Heart right ventricle (tissue), 16 donors: ENCODE results near the gene SENP2. TPM values are rescaled to one million over a fixed set of nuclear protein-coding genes. Genes with fewer than 3 reads are reported as not detected.
"Not testable (repeated sequence)": the region's sequence is repeated elsewhere in the genome, so short reads cannot be mapped to it uniquely, and the experiment has no call there.

Experiments used
- ATAC-seq, 8 donors: fragments of 200-7000 bp; cut with Tn5 transposase; one replicate each; pipeline ENCODE4 v1.9.1; 2020; ENCODE audit warnings: mild to moderate bottlenecking in 8 of 8, moderate library complexity in 8 of 8, moderate number of reproducible peaks in 1 of 8
- DNase-seq, 2 donors: peaks; one replicate each; pipeline ENCODE4 v3.0.0-alpha.2; 2020
- H3K27ac ChIP-seq, 10 donors: fragments of 200-600 bp; sonication (generic) in 2 of 10; one replicate each; pipeline versions ENCODE4 v1.5.0 to v1.8.0; 2020 to 2022; ENCODE audit warnings: mild to moderate bottlenecking in 3 of 10
- H3K27me3 ChIP-seq, 7 donors: fragments of 200-600 bp; one replicate each; pipeline ENCODE4 v1.8.0; 2021 to 2022; ENCODE audit warnings: mild to moderate bottlenecking in 2 of 7
- H3K36me3 ChIP-seq, 9 donors: fragments of 200-600 bp; sonication (generic) in 1 of 9; one replicate each; pipeline versions ENCODE4 v1.5.0 to v1.8.0; 2020 to 2022; ENCODE audit warnings: mild to moderate bottlenecking in 2 of 9
- H3K4me1 ChIP-seq, 9 donors: fragments of 200-600 bp; sonication (generic) in 1 of 9; one replicate each; pipeline versions ENCODE4 v1.5.0 to v1.8.0; 2020 to 2022; ENCODE audit warnings: mild to moderate bottlenecking in 4 of 9
- H3K4me3 ChIP-seq, 10 donors: fragments of 200-600 bp; sonication (generic) in 2 of 10; one replicate each; pipeline versions ENCODE4 v1.5.0 to v1.8.0; 2020 to 2022; ENCODE audit warnings: mild to moderate bottlenecking in 7 of 10, moderate library complexity in 2 of 10
- H3K9me3 ChIP-seq, 11 donors: fragments of 200-600 bp in 10 of 11; sonication (generic) in 2 of 11; one replicate each; pipeline versions ENCODE4 v1.5.0 to v1.8.0; 2013 to 2022; ENCODE audit warnings: mild to moderate bottlenecking in 2 of 11, control low read depth in 1 of 11, moderate library complexity in 1 of 11
- WGBS, 2 donors: extraction: QIAGEN DNeasy Blood & Tissue Kit; methylation state at CpG; one replicate each; pipeline ENCODE4 v1.1.7; 2013; ENCODE audit warnings: inconsistent platforms in 1 of 2; 5-methylcytosine and 5-hydroxymethylcytosine counted together
- intact Hi-C, 10 donors: fragments of 100-400 bp; cut with DNase I; formaldehyde crosslinking; loops; one replicate each; pipeline versions ENCODE4 v1.11.1 to v1.14.2; 2022
- polyA plus RNA-seq, 2 donors: library from polyadenylated mRNA; stranded (reverse); fragments of 200-250 nt; gene quantifications; one replicate each; pipeline ENCODE4 v1.2.3, GENCODE V29; 2013
- total RNA-seq, 10 donors: library from RNA; stranded (reverse); fragmentation: NEBNext Ultra II Directional in 3 of 10; extraction: Animal tissue kit (Norgen Biotek cat#: 25700) in 3 of 10; gene quantifications; one replicate each; pipeline versions ENCODE4 v1.2.1 to v1.2.4, GENCODE V29; 2021 to 2023
- TF ChIP-seq, protein P1 (sequence below), 9 donors: fragments of 200-600 bp; sonication (generic) in 2 of 9; IDR thresholded peaks; one replicate each; pipeline versions ENCODE4 v1.5.0 to v1.8.0; 2021 to 2022; ENCODE audit warnings: antibody characterized with exemption in 9 of 9, mild to moderate bottlenecking in 5 of 9, moderate library complexity in 1 of 9
- donor health status: Arrhythmogenic right ventricular cardiomyopathy.
- donor health status: ischemic (EF 13 %, LVEDD 7.1; RV severe dilation, severe dysfunction).
- donor health status: healthy with polysubstance abuse.
- donor health status: DM: no; HTN: yes; CAD: no.
- donor health status: DM: no; HTN: no; CAD: no.
- donor health status: ischemic (EF 25% LVEDD 6.9; RV normal size, moderate dysfunction).
- donor health status: ischemic (EF 25% LVEDD 5.7; RV mildly dilated, moderate dysfunction).
- donor health status: healthy.
- donor health status: DM: yes; HTN: yes; CAD: no.
- donor health status: Ischemic cardiomyopathy.
- donor health status: ischemic (EF 35%, LVEDD 5.7; RV mildly dilated, moderate dysfunction).
- donor health status: nonischemic (EF 11% LVEDD 7.7; RV severe dilation, severe dysfunction).
- donor health status: DM: yes; HTN: yes; CAD: no.
- donor health status: PGD.
- donor health status: ischemic (EF 29% LVEDD 5.4; RV normal size, mild dysfunction).
- donor health status: nonischemic (EF 23%, LVEDD 6.1; RV moderate dilation, normal function).

SENP2 gene
- total and polyA plus RNA-seq, 12 donors = 7.9 to 46.5 (median 34.9) TPM

GRCh38 chr3:185658943-185659342 is 72.8 kb downstream of the SENP2 start:
- no peaks in the 10 kb centered on the region for H3K36me3 ChIP-seq
- peak in 1 of 8 donors; percentile 9 for ATAC-seq
- no peaks in the 10 kb centered on the region for H3K9me3 ChIP-seq
- peak overlapping the region in 2 of 10 donors; percentile 9 to 20 for H3K27ac ChIP-seq
- H3K4me1 ChIP-seq = peaks cover 0 to 38% (median 11%) of the 10 kb centered on the region in 9 donors
- H3K4me3 ChIP-seq = no peak overlapping the region
- whole genome bisulfite sequencing, 2 donors = 88 to 95% methylated on average over 1 of the region's 1 CpG
- DNase-seq = no peak
- TF ChIP-seq, protein P1, sequence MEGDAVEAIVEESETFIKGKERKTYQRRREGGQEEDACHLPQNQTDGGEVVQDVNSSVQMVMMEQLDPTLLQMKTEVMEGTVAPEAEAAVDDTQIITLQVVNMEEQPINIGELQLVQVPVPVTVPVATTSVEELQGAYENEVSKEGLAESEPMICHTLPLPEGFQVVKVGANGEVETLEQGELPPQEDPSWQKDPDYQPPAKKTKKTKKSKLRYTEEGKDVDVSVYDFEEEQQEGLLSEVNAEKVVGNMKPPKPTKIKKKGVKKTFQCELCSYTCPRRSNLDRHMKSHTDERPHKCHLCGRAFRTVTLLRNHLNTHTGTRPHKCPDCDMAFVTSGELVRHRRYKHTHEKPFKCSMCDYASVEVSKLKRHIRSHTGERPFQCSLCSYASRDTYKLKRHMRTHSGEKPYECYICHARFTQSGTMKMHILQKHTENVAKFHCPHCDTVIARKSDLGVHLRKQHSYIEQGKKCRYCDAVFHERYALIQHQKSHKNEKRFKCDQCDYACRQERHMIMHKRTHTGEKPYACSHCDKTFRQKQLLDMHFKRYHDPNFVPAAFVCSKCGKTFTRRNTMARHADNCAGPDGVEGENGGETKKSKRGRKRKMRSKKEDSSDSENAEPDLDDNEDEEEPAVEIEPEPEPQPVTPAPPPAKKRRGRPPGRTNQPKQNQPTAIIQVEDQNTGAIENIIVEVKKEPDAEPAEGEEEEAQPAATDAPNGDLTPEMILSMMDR (IDR thresholded peaks at IDR 0.05) = no peak
- intact Hi-C loops = no loop called here
- no peaks in the 10 kb centered on the region for H3K27me3 ChIP-seq

- peak overlapping the region in 1 of 10 donors; percentile 12 for H3K4me3 ChIP-seq
- TF ChIP-seq, protein P1 (IDR thresholded peaks at IDR 0.05) = peak; percentile 82 to 98 (median 95)
- intact Hi-C loops = loop anchor here in 8 of 10 donors (1.0 to 10.0 kb wide), 6 partner anchors 102 to 275 kb away; partner anchors contain the start of gene TRA2B (in 1 of the 8)
- H3K36me3 ChIP-seq = no peaks in the 10 kb centered on the region
- WGBS, 2 donors = 38 to 45% methylated on average over 18 of the region's 18 CpGs
- peak; percentile 61 to 62 for DNase-seq
- no peaks in the 10 kb centered on the region for H3K9me3 ChIP-seq
- H3K27ac ChIP-seq = peak overlapping the region in 1 of 10 donors; percentile 50
- ATAC-seq = peak; percentile 45 to 82 (median 66)
- peaks cover 0 to 38% (median 11%) of the 10 kb centered on the region in 9 donors for H3K4me1 ChIP-seq
- H3K27me3 ChIP-seq = no peaks in the 10 kb centered on the region
Measured at GRCh38 chr3:185659942-185660921, 74.1 kb downstream of the SENP2 start.

- 92 to 93% methylated on average over 10 of the region's 10 CpGs for WGBS, 2 donors
- not testable (repeated sequence) for H3K27me3 ChIP-seq, DNase-seq, H3K4me3 ChIP-seq, H3K36me3 ChIP-seq, ATAC-seq, H3K9me3 ChIP-seq, H3K27ac ChIP-seq
- H3K4me1 ChIP-seq = peaks cover 0 to 33% (median 11%) of the 10 kb centered on the region in 9 donors
- intact Hi-C loops = loop anchor here in 7 of 10 donors (2.0 to 10.0 kb wide), 5 partner anchors 101 to 274 kb away; partner anchors contain the start of gene TRA2B (in 1 of the 7)
Measured at GRCh38 chr3:185661296-185661695, 75.2 kb downstream of the SENP2 start.

GRCh38 chr3:185661772-185662171 is 75.7 kb downstream of the SENP2 start:
- peaks cover 0 to 32% (median 8%) of the 10 kb centered on the region in 9 donors for H3K4me1 ChIP-seq
- H3K36me3 ChIP-seq = no peaks in the 10 kb centered on the region
- no peaks in the 10 kb centered on the region for H3K27me3 ChIP-seq
- no peak for ATAC-seq
- no peaks in the 10 kb centered on the region for H3K9me3 ChIP-seq
- TF ChIP-seq, protein P1 (IDR thresholded peaks at IDR 0.05) = no peak
- no peak overlapping the region for H3K27ac ChIP-seq
- no peak overlapping the region for H3K4me3 ChIP-seq
- 90 to 96% methylated on average over 4 of the region's 4 CpGs for WGBS, 2 donors
- no peak for DNase-seq
- intact Hi-C loops = loop anchor here in 7 of 10 donors (2.0 to 10.0 kb wide), 5 partner anchors 101 to 273 kb away; partner anchors contain the start of gene TRA2B (in 1 of the 7)
